ENCODE measurements around the gene TAAR1. TPM values are rescaled to one million over a fixed set of nuclear protein-coding genes. Genes with fewer than 3 reads are reported as not detected.

Gene TAAR1
- polyA plus RNA-seq, 1 of the 3 experiments (the other 2 are of a cell fraction): not detected

GRCh38 chr6:132669690-132670291 is 10.8 kb upstream of the TAAR1 start:
- Histone ChIP-seq H3K4me1 (ENCODE audit: control insufficient read depth in 1 of 2, insufficient read depth in 2 of 2, low read depth in 1 of 2, low read length in 1 of 2) (no peaks in the 10 kb centered on the region), H3K9me3 (no peaks in the 10 kb centered on the region), H4K20me1 (ENCODE audit: insufficient read depth) (no peaks in the 10 kb centered on the region), H3K27me3 (ENCODE audit: insufficient read depth) (no peaks in the 10 kb centered on the region), H3K9ac (no peak overlapping the region), H3K9me2 (no peaks in the 10 kb centered on the region), H3K36me3 (replicated peaks in 1 of 2; ENCODE audit: control insufficient read depth in 1 of 2, insufficient read depth in 2 of 2, low read length in 1 of 2) (no peaks in the 10 kb centered on the region), H3K27ac (ENCODE audit: low read depth in 2 of 2, low read length in 1 of 2) (no peak overlapping the region), H3K4me3 (ENCODE audit: low read depth in 2 of 2, low read length in 1 of 2) (no peak overlapping the region), H3F3A (replicated peaks; ENCODE audit: insufficient read depth) (no peaks in the 10 kb centered on the region), H3K79me2 (ENCODE audit: insufficient read depth) (no peaks in the 10 kb centered on the region), H2AFZ (ENCODE audit: low read depth) (no peak overlapping the region), H3K4me2 (no peak overlapping the region)
- peak; percentile 8 for DNase-seq
- WGBS (ENCODE audit: low lambda C conversion rate): 3% methylated on average over 4 of the region's 4 CpGs
- CTCF ChIA-PET: interaction anchor here (0.8 to 3.1 kb wide), 11 partner anchors 10 to 862 kb away, joined by 3 to 10 read pairs (median 3); partner anchors contain the start of gene SLC18B1
- TF ChIP-seq RAD21 (IDR thresholded peaks at IDR 0.05; ENCODE audit: low read length) (peak; percentile 58), CTCF (IDR thresholded peaks at IDR 0.05) (peak; percentile 62), RFX5 (IDR thresholded peaks at IDR 0.05; ENCODE audit: low read length) (no peak)
- POLR2A ChIA-PET: no interaction called here

GRCh38 chr6:132666118-132666517 is 7.1 kb upstream of the TAAR1 start:
- Histone ChIP-seq H3K9me2 (no peaks in the 10 kb centered on the region), H4K20me1 (ENCODE audit: insufficient read depth) (no peaks in the 10 kb centered on the region), H3K4me1 (ENCODE audit: control insufficient read depth in 1 of 2, insufficient read depth in 2 of 2, low read depth in 1 of 2, low read length in 1 of 2) (no peaks in the 10 kb centered on the region), H3K36me3 (replicated peaks in 1 of 2; ENCODE audit: control insufficient read depth in 1 of 2, insufficient read depth in 2 of 2, low read length in 1 of 2) (no peaks in the 10 kb centered on the region), H3K9me3 (no peaks in the 10 kb centered on the region), H3K27ac (ENCODE audit: low read depth in 2 of 2, low read length in 1 of 2) (no peak overlapping the region), H3K27me3 (ENCODE audit: insufficient read depth) (no peaks in the 10 kb centered on the region), H3K9ac (no peak overlapping the region), H3K79me2 (ENCODE audit: insufficient read depth) (no peaks in the 10 kb centered on the region), H3K4me2 (no peak overlapping the region), H3F3A (replicated peaks; ENCODE audit: insufficient read depth) (no peaks in the 10 kb centered on the region), H3K4me3 (ENCODE audit: low read depth in 2 of 2, low read length in 1 of 2) (no peak overlapping the region), H2AFZ (ENCODE audit: low read depth) (no peak overlapping the region)
- WGBS (ENCODE audit: low lambda C conversion rate): 9% methylated on average over 4 of the region's 4 CpGs
- no peak for DNase-seq
- ChIA-PET POLR2A (no interaction called here), CTCF (interaction anchor here (1.3 kb wide), 1 partner anchor 132 kb away, joined by 4 read pairs; the partner anchor contains the start of gene SLC18B1)
- TF ChIP-seq TEAD4 (IDR thresholded peaks at IDR 0.05; ENCODE audit: borderline replicate concordance, insufficient read depth) (no peak), FOXJ3 (CRISPR knock-in tag; IDR thresholded peaks at IDR 0.05) (no peak), SIN3A (IDR thresholded peaks at IDR 0.05; ENCODE audit: borderline replicate concordance, low read depth, low read length) (no peak), REST (IDR thresholded peaks at IDR 0.05; ENCODE audit: low read depth, low read length) (no peak), USF2 (IDR thresholded peaks at IDR 0.05; ENCODE audit: borderline replicate concordance, low read depth, low read length) (no peak), MEF2A (IDR thresholded peaks at IDR 0.05; ENCODE audit: borderline replicate concordance, low read depth) (no peak), IRF3 (IDR thresholded peaks at IDR 0.05; ENCODE audit: low read depth, low read length) (no peak), EP300 (IDR thresholded peaks at IDR 0.05; ENCODE audit: borderline replicate concordance in 1 of 2, low read depth in 1 of 2, low read length in 1 of 2) (no peak), NRF1 (IDR thresholded peaks at IDR 0.05; ENCODE audit: low read depth, low read length) (no peak), RCOR1 (IDR thresholded peaks at IDR 0.05; ENCODE audit: low read length) (no peak), MAX (IDR thresholded peaks at IDR 0.05; ENCODE audit: low read depth) (no peak), MXI1 (IDR thresholded peaks at IDR 0.05; ENCODE audit: low read depth, low read length) (no peak), EZH2phosphoT487 (IDR thresholded peaks at IDR 0.05; ENCODE audit: borderline replicate concordance, low read depth) (no peak), TCF12 (IDR thresholded peaks at IDR 0.05) (no peak), YY1 (IDR thresholded peaks at IDR 0.05; ENCODE audit: low read depth) (no peak), TAF1 (IDR thresholded peaks at IDR 0.05; ENCODE audit: borderline replicate concordance, low read depth, low read length) (no peak)
